GM12874 (cell line): ENCODE results near the gene ABTB2.

ENCODE experiments used
- TF ChIP-seq, protein P1 (sequence below): IDR thresholded peaks from 2 replicates; pipeline ENCODE4 v1.5.1; 2011; ENCODE audit warnings: low read depth, mild to moderate bottlenecking, control low read depth, low read length, moderate library complexity; ENCODE audit not compliant: insufficient read depth

Gene ABTB2

DNA sequence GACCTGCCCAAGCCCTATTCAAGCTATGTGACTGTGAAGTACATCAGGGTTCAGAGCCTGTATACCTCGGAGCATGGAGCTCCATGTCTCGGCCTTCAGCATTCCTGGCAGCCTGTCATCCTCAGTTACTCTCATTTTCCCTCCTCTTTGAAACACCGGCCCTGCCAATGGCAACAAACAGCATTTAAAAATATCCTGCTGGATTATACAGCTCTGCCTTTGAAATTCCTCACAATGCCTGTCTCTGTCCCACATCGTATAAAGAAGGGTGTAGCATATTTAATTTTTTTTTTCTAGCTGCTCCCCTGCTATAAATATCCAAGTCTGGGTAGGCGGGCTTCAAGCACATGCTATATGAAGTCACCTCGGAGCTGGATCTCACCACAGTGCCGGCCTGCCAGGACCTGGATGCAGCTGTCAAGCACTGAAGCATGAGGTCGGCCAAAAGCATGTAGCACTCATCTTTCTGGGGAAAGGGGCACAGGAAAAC, 11.8 kb downstream of the ABTB2 start:
- TF ChIP-seq, protein P1, sequence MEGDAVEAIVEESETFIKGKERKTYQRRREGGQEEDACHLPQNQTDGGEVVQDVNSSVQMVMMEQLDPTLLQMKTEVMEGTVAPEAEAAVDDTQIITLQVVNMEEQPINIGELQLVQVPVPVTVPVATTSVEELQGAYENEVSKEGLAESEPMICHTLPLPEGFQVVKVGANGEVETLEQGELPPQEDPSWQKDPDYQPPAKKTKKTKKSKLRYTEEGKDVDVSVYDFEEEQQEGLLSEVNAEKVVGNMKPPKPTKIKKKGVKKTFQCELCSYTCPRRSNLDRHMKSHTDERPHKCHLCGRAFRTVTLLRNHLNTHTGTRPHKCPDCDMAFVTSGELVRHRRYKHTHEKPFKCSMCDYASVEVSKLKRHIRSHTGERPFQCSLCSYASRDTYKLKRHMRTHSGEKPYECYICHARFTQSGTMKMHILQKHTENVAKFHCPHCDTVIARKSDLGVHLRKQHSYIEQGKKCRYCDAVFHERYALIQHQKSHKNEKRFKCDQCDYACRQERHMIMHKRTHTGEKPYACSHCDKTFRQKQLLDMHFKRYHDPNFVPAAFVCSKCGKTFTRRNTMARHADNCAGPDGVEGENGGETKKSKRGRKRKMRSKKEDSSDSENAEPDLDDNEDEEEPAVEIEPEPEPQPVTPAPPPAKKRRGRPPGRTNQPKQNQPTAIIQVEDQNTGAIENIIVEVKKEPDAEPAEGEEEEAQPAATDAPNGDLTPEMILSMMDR, result no peak

DNA sequence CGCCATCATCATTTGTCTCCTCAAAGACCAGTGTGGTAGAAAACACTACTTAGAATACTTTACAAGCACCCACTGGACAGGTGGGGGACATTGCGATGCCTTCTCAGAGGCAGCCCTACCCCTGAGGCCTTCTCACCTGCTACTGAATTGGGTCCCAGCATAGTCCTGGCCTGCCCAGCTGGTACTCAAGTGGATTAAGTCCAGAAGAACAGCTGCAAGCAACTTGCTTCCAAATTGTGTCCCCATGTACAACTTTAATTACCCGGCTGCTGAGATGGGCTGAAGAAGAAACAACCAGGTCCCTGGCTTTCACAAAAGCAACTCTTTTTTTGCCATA, 12.3 kb downstream of the ABTB2 start:
- TF ChIP-seq, protein P1, result no peak

DNA sequence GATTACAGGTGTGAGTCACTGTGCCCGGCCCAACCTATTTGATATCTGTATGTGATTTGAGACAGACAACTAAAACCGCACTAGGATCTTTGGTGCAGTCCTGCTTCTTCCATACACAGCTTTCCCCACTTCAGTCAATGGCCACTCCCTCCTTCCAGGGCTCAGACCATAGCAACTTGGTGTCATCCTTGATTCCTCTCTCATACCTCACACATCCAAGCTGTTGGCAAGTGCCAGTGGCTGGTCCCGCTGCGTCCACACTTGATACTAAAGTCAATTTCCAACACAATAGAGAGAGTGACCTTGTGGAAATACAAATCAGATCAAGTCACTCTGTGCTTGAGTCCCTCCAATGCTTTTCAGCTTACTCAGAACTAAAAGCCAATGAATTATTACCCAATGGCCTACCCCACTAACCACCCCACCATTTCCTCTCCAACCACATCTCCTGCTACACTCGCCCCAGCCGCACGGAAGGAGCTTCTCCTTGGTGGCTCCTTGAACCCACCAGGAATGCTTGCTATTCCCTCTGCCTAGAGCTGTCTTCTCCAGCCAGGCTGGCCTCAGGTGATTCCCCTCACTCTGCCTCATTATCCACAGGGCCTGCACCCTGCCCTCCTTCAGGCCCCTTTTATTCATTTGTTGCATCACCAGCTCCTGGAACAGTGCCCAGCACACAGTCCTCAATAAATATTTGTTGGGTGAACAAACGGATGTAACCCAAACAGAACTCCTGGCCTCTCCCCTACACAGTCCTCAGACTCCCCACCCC, 12.9 kb downstream of the ABTB2 start:
- TF ChIP-seq, protein P1, result no peak

DNA sequence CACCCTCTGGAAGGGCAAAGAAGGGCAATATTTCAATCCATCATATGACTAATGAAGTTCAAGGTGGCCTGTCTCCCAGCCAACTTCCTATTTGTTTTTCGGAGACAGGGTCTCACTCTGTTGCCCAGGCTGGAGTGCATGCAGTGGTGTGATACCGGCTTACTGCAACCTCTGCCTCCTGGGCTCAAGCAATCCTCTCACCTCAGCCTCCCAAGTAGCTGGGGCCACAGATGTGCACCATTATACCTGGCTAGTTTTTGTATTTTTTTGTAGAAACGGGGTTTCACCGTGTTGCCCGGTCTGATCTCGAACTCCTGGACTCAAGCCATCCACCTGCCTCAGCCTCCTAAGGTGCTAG, 13.4 kb downstream of the ABTB2 start:
- TF ChIP-seq, protein P1, result no peak

DNA sequence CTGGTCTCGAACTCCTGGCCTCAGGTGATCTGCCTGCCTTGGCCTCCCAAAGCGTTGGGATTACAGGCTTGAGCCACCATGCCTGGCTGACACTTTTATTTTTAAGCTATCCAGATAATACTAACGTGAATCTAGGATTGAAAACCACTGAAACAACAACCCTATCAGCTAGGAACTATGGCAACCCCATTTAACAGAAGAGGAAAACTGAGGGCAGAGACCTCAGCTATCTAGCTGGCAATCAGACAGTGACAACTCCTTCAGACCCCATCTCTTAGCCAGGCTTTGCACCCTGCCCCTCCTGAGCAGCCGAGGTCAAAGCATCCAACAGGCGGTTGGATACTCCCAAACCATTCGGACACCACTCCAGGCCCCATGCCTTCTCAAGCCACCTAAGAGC, 14.1 kb downstream of the ABTB2 start:
- TF ChIP-seq, protein P1, result no peak

DNA sequence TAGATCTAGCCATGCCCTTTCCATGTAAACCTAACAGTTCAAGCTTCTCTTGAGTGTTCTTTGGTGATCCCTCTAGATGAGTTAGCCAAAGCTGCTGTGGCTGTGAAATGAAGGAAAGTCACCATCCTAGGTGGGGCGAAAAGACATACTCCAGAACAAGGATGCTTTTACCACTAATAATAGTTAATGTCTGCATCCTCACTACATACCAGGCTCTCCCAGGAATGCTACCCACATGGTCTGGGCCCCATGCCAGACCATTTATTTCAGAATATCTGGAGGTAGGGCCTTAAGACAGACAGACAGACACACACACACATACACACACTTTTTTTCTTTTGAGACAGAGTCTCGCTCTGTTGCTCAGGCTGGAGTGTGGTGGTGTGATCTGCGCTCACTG, 14.7 kb downstream of the ABTB2 start:
- TF ChIP-seq, protein P1, result no peak

DNA sequence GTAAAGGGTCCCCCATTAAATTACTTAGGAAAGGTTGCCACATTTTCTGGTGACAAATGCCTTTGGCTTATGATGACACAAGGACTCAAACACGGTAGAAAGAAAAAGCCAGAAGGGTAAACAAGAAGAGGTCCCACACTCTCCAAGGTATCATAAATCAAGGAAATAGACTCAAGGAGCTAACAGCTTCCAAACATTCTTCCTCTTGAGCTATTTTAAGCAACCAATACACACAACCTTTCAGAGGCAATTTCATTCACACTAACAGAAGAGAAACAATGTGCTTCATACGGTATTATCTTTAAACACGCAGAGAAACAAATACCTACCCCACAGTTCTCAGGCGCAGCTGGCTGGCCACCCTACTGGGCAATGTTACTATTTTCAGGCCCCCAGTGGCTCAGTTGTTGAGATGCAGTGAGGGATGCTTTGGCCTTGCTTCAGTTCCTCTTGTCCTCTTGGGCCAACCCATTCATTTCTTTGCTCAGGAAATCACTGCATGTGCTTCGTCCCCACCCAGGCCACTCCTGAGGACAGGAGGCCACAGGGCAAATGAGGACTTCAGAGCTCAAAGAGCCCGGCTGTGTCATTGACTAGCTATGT, 15.8 kb downstream of the ABTB2 start:
- TF ChIP-seq, protein P1, result no peak
